ENCODE data around the gene MAP1A.
"Not testable (repeated sequence)": the region's sequence is repeated elsewhere in the genome, so short reads cannot be mapped to it uniquely, and the experiment has no call there.

The MAP1A gene

DNA sequence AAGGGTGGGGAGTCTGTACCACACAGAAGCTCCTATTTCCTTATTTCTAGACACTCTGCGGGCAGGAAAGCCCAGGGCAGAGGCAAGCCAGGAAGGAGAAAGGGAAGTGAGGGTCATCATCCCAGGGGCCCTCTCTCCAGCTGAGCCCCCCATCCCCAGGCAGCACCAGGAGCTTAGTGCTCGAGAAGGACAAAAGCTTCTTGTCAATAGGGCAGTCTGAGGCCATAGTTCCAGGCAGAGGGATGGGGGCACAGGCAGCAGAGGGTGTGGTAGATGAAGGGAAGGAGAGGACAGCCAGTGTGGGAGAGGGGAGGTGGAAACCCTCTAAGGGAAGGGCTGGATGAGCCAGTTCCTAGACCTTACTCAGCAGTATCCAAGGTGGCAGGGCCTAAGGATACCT is 2.7 kb downstream of the MAP1A start:
- no peaks in the 10 kb centered on the region for H3K9me3 Mint-ChIP-seq
- H3K27me3 Mint-ChIP-seq = peaks cover 64% of the 10 kb centered on the region
- no peak overlapping the region for H3K4me3 Mint-ChIP-seq
- H3K36me3 Mint-ChIP-seq = no peaks in the 10 kb centered on the region
- no peak for ATAC-seq
- peaks cover 24% of the 10 kb centered on the region for H3K4me1 Mint-ChIP-seq
- H3K27ac Mint-ChIP-seq = no peak overlapping the region

DNA sequence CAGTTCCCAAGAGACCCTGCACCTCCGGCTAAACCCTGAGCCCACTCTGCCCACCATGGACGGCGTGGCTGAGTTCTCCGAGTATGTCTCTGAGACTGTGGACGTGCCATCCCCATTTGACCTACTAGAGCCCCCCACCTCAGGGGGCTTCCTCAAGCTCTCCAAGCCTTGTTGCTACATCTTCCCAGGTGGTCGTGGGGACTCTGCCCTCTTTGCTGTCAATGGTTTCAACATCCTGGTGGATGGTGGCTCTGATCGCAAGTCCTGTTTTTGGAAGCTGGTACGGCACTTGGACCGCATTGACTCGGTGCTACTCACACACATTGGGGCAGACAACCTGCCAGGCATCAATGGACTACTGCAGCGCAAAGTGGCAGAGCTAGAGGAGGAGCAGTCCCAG is 4.0 kb downstream of the MAP1A start:
- H3K27me3 Mint-ChIP-seq = peaks cover 56% of the 10 kb centered on the region
- H3K36me3 Mint-ChIP-seq = no peaks in the 10 kb centered on the region
- H3K4me3 Mint-ChIP-seq = no peak overlapping the region
- H3K27ac Mint-ChIP-seq = no peak overlapping the region
- no peaks in the 10 kb centered on the region for H3K9me3 Mint-ChIP-seq
- H3K4me1 Mint-ChIP-seq = peaks cover 24% of the 10 kb centered on the region
- no peak for ATAC-seq

DNA sequence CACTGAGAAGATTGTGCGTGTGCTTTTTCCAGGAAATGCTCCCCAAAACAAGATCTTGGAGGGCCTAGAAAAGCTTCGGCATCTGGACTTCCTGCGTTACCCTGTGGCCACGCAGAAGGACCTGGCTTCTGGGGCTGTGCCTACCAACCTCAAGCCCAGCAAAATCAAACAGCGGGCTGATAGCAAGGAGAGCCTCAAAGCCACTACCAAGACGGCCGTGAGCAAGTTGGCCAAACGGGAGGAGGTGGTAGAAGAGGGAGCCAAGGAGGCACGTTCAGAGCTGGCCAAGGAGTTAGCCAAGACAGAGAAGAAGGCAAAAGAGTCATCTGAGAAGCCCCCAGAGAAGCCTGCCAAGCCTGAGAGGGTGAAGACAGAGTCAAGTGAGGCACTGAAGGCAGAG is 4.8 kb downstream of the MAP1A start:
- Mint-ChIP-seq H3K27me3 (peaks cover 47% of the 10 kb centered on the region), H3K4me3 (no peak overlapping the region), H3K27ac (no peak overlapping the region), H3K4me1 (peaks cover 21% of the 10 kb centered on the region), H3K9me3 (no peaks in the 10 kb centered on the region), H3K36me3 (no peaks in the 10 kb centered on the region)
- no peak for ATAC-seq

DNA sequence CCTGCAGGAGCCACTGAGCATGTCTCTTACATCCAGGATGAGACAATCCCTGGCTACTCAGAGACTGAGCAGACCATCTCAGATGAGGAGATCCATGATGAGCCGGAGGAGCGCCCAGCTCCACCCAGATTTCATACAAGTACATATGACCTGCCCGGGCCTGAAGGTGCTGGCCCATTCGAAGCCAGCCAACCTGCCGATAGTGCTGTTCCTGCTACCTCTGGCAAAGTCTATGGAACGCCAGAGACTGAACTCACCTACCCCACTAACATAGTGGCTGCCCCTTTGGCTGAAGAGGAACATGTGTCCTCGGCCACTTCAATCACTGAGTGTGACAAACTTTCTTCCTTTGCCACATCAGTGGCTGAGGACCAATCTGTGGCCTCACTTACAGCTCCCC is 6.2 kb downstream of the MAP1A start:
- H3K27ac Mint-ChIP-seq = no peak overlapping the region
- H3K36me3 Mint-ChIP-seq = no peaks in the 10 kb centered on the region
- no peak overlapping the region for H3K4me3 Mint-ChIP-seq
- H3K9me3 Mint-ChIP-seq = no peaks in the 10 kb centered on the region
- peaks cover 42% of the 10 kb centered on the region for H3K27me3 Mint-ChIP-seq
- ATAC-seq = no peak
- peaks cover 7% of the 10 kb centered on the region for H3K4me1 Mint-ChIP-seq

DNA sequence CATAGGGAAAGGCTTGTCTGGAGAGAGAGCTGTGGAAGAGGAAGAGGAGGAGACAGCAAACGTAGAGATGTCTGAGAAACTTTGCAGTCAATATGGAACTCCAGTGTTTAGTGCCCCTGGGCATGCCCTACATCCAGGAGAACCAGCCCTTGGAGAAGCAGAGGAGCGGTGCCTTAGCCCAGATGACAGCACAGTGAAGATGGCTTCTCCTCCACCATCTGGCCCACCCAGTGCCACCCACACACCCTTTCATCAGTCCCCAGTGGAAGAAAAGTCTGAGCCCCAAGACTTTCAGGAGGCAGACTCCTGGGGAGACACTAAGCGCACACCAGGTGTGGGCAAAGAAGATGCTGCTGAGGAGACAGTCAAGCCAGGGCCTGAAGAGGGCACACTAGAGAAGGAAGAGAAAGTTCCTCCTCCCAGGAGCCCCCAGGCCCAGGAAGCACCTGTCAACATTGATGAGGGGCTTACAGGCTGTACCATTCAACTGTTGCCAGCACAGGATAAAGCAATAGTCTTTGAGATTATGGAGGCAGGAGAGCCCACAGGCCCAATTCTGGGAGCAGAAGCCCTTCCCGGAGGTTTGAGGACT is 6.9 kb downstream of the MAP1A start:
- Mint-ChIP-seq H3K4me1 (no peaks in the 10 kb centered on the region), H3K27me3 (peaks cover 35% of the 10 kb centered on the region), H3K36me3 (no peaks in the 10 kb centered on the region), H3K4me3 (no peak overlapping the region), H3K9me3 (no peaks in the 10 kb centered on the region), H3K27ac (no peak overlapping the region)
- ATAC-seq = no peak

DNA sequence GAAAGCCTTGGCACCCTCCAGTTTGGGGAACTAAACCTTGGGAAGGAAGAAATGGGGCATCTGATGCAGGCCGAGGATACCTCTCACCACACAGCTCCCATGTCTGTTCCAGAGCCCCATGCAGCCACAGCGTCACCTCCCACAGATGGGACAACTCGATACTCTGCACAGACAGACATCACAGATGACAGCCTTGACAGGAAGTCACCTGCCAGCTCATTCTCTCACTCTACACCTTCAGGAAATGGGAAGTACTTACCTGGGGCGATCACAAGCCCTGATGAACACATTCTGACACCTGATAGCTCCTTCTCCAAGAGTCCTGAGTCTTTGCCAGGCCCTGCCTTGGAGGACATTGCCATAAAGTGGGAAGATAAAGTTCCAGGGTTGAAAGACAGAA is 7.7 kb downstream of the MAP1A start:
- no peaks in the 10 kb centered on the region for H3K36me3 Mint-ChIP-seq
- no peaks in the 10 kb centered on the region for H3K4me1 Mint-ChIP-seq
- H3K4me3 Mint-ChIP-seq = no peak overlapping the region
- H3K9me3 Mint-ChIP-seq = no peaks in the 10 kb centered on the region
- H3K27me3 Mint-ChIP-seq = peaks cover 29% of the 10 kb centered on the region
- ATAC-seq = no peak
- H3K27ac Mint-ChIP-seq = no peak overlapping the region

DNA sequence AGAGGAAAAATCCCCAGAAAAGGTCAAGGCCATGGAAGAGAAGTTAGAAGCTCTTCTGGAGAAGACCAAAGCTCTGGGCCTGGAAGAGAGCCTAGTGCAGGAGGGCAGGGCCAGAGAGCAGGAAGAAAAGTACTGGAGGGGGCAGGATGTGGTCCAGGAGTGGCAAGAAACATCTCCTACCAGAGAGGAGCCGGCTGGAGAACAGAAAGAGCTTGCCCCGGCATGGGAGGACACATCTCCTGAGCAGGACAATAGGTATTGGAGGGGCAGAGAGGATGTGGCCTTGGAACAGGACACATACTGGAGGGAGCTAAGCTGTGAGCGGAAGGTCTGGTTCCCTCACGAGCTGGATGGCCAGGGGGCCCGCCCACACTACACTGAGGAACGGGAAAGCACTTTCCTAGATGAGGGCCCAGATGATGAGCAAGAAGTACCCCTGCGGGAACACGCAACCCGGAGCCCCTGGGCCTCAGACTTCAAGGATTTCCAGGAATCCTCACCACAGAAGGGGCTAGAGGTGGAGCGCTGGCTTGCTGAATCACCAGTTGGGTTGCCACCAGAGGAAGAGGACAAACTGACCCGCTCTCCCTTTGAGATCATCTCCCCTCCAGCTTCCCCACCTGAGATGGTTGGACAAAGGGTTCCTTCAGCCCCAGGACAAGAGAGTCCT is 9.0 kb downstream of the MAP1A start:
- Mint-ChIP-seq H3K4me3 (no peak overlapping the region), H3K9me3 (no peaks in the 10 kb centered on the region), H3K4me1 (no peaks in the 10 kb centered on the region), H3K27ac (no peak overlapping the region), H3K27me3 (peaks cover 29% of the 10 kb centered on the region), H3K36me3 (no peaks in the 10 kb centered on the region)
- no peak for ATAC-seq

DNA sequence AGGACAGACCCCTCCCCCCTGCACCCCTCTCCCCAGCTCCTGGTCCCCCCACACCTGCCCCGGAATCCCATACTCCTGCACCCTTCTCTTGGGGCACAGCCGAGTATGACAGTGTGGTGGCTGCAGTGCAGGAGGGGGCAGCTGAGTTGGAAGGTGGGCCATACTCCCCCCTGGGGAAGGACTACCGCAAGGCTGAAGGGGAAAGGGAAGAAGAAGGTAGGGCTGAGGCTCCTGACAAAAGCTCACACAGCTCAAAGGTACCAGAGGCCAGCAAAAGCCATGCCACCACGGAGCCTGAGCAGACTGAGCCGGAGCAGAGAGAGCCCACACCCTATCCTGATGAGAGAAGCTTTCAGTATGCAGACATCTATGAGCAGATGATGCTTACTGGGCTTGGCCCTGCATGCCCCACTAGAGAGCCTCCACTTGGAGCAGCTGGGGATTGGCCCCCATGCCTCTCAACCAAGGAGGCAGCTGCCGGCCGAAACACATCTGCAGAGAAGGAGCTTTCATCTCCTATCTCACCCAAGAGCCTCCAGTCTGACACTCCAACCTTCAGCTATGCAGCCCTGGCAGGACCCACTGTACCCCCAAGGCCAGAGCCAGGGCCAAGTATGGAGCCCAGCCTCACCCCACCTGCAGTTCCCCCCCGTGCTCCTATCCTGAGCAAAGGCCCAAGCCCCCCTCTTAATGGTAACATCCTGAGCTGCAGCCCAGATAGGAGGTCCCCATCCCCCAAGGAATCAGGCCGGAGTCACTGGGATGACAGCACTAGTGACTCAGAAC is 9.8 kb downstream of the MAP1A start:
- Mint-ChIP-seq H3K4me1 (no peaks in the 10 kb centered on the region), H3K27me3 (peaks cover 21% of the 10 kb centered on the region), H3K27ac (no peak overlapping the region), H3K9me3 (no peaks in the 10 kb centered on the region), H3K36me3 (no peaks in the 10 kb centered on the region), H3K4me3 (no peak overlapping the region)
- ATAC-seq = no peak

DNA sequence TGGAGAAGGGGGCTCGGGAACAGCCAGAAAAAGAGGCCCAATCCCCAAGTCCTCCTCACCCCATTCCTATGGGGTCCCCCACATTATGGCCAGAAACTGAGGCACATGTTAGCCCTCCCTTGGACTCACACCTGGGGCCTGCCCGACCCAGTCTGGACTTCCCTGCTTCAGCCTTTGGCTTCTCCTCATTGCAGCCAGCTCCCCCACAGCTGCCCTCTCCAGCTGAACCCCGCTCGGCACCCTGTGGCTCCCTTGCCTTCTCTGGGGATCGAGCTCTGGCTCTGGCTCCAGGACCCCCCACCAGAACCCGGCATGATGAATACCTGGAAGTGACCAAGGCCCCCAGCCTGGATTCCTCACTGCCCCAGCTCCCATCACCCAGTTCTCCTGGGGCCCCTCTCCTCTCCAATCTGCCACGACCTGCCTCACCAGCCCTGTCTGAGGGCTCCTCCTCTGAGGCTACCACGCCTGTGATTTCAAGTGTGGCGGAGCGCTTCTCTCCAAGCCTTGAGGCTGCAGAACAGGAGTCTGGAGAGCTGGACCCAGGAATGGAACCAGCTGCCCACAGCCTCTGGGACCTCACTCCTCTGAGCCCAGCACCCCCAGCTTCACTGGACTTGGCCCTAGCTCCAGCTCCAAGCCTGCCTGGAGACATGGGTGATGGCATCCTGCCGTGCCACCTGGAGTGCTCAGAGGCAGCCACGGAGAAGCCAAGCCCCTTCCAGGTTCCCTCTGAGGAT is 10.6 kb downstream of the MAP1A start:
- Mint-ChIP-seq H3K36me3 (no peaks in the 10 kb centered on the region), H3K27me3 (peaks cover 13% of the 10 kb centered on the region)

DNA sequence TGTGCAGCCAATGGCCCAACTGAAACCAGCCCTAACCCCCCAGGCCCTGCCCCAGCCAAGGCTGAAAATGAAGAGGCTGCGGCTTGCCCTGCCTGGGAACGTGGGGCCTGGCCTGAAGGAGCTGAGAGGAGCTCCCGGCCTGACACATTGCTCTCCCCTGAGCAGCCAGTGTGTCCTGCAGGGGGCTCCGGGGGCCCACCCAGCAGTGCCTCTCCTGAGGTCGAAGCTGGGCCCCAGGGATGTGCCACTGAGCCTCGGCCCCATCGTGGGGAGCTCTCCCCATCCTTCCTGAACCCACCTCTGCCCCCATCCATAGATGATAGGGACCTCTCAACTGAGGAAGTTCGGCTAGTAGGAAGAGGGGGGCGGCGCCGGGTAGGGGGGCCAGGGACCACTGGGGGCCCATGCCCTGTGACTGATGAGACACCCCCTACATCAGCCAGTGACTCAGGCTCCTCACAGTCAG is 11.2 kb downstream of the MAP1A start:
- no peak overlapping the region for H3K27ac Mint-ChIP-seq
- H3K9me3 Mint-ChIP-seq = no peaks in the 10 kb centered on the region
- no peaks in the 10 kb centered on the region for H3K4me1 Mint-ChIP-seq
- H3K4me3 Mint-ChIP-seq = no peak overlapping the region
- H3K36me3 Mint-ChIP-seq = peaks cover 5% of the 10 kb centered on the region
- ATAC-seq = no peak
- peaks cover 8% of the 10 kb centered on the region for H3K27me3 Mint-ChIP-seq

More for the DNA sequence above, 10.6 kb downstream of the MAP1A start:
- ATAC-seq = no peak
- Mint-ChIP-seq H3K9me3 (no peaks in the 10 kb centered on the region), H3K4me1 (no peaks in the 10 kb centered on the region), H3K27ac (no peak overlapping the region), H3K4me3 (no peak overlapping the region)

DNA sequence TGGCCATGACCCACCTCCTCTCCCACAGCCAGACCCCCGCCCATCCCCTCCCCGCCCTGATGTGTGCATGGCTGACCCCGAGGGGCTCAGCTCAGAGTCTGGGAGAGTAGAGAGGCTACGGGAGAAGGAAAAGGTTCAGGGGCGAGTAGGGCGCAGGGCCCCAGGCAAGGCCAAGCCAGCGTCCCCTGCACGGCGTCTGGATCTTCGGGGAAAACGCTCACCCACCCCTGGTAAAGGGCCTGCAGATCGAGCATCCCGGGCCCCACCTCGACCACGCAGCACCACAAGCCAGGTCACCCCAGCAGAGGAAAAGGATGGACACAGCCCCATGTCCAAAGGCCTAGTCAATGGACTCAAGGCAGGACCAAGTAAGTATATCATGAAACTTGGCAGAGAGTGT is 11.7 kb downstream of the MAP1A start:
- Mint-ChIP-seq H3K27me3 (peaks cover 8% of the 10 kb centered on the region), H3K4me1 (no peaks in the 10 kb centered on the region), H3K4me3 (no peak overlapping the region), H3K27ac (no peak overlapping the region), H3K36me3 (peaks cover 11% of the 10 kb centered on the region), H3K9me3 (no peaks in the 10 kb centered on the region)
- no peak for ATAC-seq

DNA sequence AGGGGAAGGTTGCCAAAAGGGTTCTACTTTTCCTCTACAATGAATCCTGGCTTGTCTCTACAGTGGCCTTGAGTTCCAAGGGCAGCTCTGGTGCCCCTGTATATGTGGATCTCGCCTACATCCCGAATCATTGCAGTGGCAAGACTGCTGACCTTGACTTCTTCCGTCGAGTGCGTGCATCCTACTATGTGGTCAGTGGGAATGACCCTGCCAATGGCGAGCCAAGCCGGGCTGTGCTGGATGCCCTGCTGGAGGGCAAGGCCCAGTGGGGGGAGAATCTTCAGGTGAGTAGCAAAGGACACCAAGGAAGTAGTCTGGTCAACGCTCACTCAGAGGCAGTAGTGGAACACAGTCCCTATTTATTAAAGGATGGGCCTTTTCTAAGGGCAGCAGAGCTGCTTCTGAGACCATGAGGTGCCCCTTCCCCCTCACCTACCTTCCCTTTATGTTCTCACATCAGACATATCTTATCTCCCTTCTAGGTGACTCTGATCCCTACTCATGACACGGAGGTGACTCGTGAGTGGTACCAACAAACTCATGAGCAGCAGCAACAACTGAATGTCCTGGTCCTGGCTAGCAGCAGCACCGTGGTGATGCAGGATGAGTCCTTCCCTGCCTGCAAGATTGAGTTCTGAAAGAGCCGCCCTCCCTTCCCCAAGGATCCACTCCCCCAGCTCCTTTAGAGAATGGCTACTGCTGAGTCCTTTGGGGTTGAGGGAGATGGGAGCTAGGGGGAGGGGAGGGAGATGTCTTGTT is 12.4 kb downstream of the MAP1A start:
- Mint-ChIP-seq H3K36me3 (peaks cover 14% of the 10 kb centered on the region), H3K4me1 (no peaks in the 10 kb centered on the region), H3K27ac (no peak overlapping the region), H3K9me3 (no peaks in the 10 kb centered on the region), H3K4me3 (no peak overlapping the region), H3K27me3 (peaks cover 8% of the 10 kb centered on the region)
- ATAC-seq = no peak

DNA sequence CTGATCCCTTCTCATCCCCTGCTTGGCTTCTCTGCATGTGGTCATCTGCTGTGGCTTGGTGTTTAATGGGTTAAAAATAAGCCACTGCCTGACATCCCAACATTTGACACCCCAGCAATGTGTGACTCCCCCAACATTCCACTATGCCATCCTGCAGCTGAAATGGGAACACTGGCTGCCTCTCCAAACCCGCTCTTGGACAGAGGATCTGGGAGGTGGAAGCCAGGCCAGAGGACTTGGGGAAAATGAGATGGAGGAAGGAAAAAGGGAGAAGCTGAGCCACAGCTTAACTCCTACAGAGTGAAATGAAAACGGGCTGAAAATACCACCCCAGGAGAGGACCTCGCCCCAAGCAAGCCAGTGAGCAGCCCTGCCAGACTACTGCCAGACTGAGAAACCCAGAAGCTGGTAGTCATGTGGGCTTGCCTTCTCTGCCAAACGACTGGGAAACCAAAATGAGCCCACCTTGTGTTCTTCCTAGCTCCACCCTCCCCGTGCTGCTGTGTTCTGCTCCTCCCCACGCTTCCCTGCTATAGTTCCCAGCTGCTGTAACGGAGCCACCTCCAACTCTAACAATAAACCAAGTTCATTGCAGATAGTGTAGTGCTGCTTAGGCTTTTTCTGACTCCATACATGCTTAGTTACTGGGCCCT is 13.7 kb downstream of the MAP1A start:
- no peaks in the 10 kb centered on the region for H3K9me3 Mint-ChIP-seq
- H3K36me3 Mint-ChIP-seq = peaks cover 21% of the 10 kb centered on the region
- H3K4me1 Mint-ChIP-seq = no peaks in the 10 kb centered on the region
- peaks cover 8% of the 10 kb centered on the region for H3K27me3 Mint-ChIP-seq
- no peak overlapping the region for H3K27ac Mint-ChIP-seq
- no peak for ATAC-seq
- no peak overlapping the region for H3K4me3 Mint-ChIP-seq

DNA sequence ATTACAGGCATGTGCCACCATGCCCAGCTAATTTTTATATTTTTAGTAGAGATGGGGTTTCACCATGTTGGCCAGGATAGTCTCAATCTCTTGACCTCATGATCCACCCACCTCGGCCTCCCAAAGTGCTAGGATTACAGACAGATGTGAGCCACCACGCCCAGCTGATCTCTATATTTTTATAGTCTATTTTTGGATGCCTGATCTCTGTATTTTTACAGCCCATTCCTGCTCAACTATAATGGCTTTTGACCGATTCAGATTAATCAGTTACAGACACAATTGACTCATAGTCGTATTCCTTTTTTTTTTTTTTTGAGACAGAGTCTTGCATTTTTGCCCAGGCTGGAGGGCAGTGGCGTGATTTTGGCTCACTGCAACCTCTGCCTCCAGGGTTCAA is 15.4 kb downstream of the MAP1A start:
- H3K27me3 Mint-ChIP-seq, ATAC-seq, H3K4me3 Mint-ChIP-seq, H3K9me3 Mint-ChIP-seq, H3K27ac Mint-ChIP-seq, H3K4me1 Mint-ChIP-seq: not testable (repeated sequence)
- H3K36me3 Mint-ChIP-seq = peaks cover 27% of the 10 kb centered on the region

Measured in stimulated activated memory B cell treated with anti-CD40 and anti-IgM and Interleukin-4, amounts not matched to agents 10 μg/mL and 1 μg/mL and 100 μg/mL, for 72 hours (primary cell).